Measurements from ENCODE around the gene MESP2. TPM values are rescaled to one million over a fixed set of nuclear protein-coding genes. Genes with fewer than 3 reads are reported as not detected.
"Not testable (repeated sequence)": the region's sequence is repeated elsewhere in the genome, so short reads cannot be mapped to it uniquely, and the experiment has no call there.

The MESP2 gene
- total RNA-seq, 2 experiments from 2014 or later = not detected

GRCh38 chr15:89785064-89785773, 9.1 kb downstream of the MESP2 start:
- Mint-ChIP-seq H3K9me3 (peaks cover 8% of the 10 kb centered on the region), H3K27ac (no peak overlapping the region), H3K4me3 (no peak overlapping the region), H3K27me3 (peaks cover 20% of the 10 kb centered on the region), H3K4me1 (ENCODE audit: low read depth) (no peaks in the 10 kb centered on the region), H3K36me3 (ENCODE audit: low read depth) (no peaks in the 10 kb centered on the region)
- DNase-seq (no peak), ATAC-seq (ENCODE audit: poor library complexity) (no peak)
- H3K9me3 ChIP-seq (ENCODE audit: control insufficient read depth in 1 of 2, insufficient read depth in 1 of 2, low read length in 2 of 2) = peaks cover 3 to 13% of the 10 kb centered on the region in 2 experiments
- intact Hi-C loops (cut with DNase I, micrococcal nuclease) = no loop called here
- H3K27me3 ChIP-seq (ENCODE audit: control insufficient read depth in 1 of 2, insufficient read depth in 2 of 2, low read length in 2 of 2) = no peaks in the 10 kb centered on the region
- H3K36me3 ChIP-seq (ENCODE audit: insufficient read depth, low read length) = no peaks in the 10 kb centered on the region
- peaks cover 10% of the 10 kb centered on the region for H3K4me1 ChIP-seq (ENCODE audit: insufficient read depth, low read length)
- no peak overlapping the region for H3K4me3 ChIP-seq (ENCODE audit: low read length)
- POLR2A ChIA-PET = no interaction called here
- TF ChIP-seq, protein P1, sequence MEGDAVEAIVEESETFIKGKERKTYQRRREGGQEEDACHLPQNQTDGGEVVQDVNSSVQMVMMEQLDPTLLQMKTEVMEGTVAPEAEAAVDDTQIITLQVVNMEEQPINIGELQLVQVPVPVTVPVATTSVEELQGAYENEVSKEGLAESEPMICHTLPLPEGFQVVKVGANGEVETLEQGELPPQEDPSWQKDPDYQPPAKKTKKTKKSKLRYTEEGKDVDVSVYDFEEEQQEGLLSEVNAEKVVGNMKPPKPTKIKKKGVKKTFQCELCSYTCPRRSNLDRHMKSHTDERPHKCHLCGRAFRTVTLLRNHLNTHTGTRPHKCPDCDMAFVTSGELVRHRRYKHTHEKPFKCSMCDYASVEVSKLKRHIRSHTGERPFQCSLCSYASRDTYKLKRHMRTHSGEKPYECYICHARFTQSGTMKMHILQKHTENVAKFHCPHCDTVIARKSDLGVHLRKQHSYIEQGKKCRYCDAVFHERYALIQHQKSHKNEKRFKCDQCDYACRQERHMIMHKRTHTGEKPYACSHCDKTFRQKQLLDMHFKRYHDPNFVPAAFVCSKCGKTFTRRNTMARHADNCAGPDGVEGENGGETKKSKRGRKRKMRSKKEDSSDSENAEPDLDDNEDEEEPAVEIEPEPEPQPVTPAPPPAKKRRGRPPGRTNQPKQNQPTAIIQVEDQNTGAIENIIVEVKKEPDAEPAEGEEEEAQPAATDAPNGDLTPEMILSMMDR (IDR thresholded peaks at IDR 0.05) = no peak
- CTCF ChIA-PET = no interaction called here
- H3K27ac ChIP-seq (ENCODE audit: low read depth in 1 of 2, low read length in 2 of 2) = no peak overlapping the region

DNA sequence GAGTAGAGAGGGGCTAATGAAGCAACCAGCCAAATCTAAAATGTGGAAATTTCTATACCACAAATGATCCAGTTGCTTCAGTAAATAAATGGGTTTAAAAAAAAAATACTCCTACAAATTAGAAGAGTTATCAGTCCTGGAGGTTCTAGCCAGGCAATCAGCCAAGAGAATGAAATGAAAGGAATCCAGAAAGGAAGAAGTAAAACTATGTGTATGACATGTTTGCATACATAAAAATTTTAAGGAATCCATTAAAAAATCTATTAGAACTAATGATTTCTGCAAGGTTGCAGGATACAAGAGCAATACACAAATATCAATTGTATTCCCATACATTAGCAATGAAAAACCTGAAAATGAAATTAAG, 9.6 kb downstream of the MESP2 start:
- H3K27ac ChIP-seq (ENCODE audit: low read depth in 1 of 2, low read length in 2 of 2) = no peak overlapping the region
- Mint-ChIP-seq H3K4me3 (no peak overlapping the region), H3K36me3 (ENCODE audit: low read depth) (no peaks in the 10 kb centered on the region), H3K27ac (no peak overlapping the region), H3K27me3 (peaks cover 15% of the 10 kb centered on the region), H3K9me3 (peaks cover 8% of the 10 kb centered on the region), H3K4me1 (ENCODE audit: low read depth) (no peaks in the 10 kb centered on the region)
- no peaks in the 10 kb centered on the region for H3K27me3 ChIP-seq (ENCODE audit: control insufficient read depth in 1 of 2, insufficient read depth in 2 of 2, low read length in 2 of 2)
- H3K9me3 ChIP-seq (ENCODE audit: control insufficient read depth in 1 of 2, insufficient read depth in 1 of 2, low read length in 2 of 2) = peaks cover 3 to 13% of the 10 kb centered on the region in 2 experiments
- POLR2A ChIA-PET = no interaction called here
- H3K36me3 ChIP-seq (ENCODE audit: insufficient read depth, low read length) = no peaks in the 10 kb centered on the region
- CTCF ChIA-PET = no interaction called here
- intact Hi-C loops (cut with DNase I, micrococcal nuclease) = no loop called here
- TF ChIP-seq, protein P1 (IDR thresholded peaks at IDR 0.05) = no peak
- H3K4me1 ChIP-seq (ENCODE audit: insufficient read depth, low read length) = peaks cover 5% of the 10 kb centered on the region
- ATAC-seq (ENCODE audit: poor library complexity) (no peak), DNase-seq (no peak)
- no peak overlapping the region for H3K4me3 ChIP-seq (ENCODE audit: low read length)

DNA sequence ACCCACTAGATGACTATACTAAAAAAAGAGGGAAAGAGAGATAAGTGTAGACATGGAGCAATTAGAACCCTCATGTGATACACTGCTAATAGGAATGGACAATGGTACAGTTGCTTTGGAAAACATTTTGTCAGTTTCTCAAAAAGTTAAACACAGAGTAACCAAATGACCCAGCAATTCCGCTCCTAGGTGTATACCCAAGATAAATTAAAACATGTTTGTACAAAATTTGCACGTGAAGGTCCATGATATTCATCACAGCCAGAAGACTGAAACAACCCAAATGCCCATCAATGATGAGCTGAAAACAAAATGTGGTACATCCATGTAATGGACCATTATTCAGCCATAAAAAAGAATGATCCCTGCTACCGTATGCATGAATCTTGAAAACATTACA, 11.8 kb downstream of the MESP2 start:
- peaks cover 8% of the 10 kb centered on the region for H3K9me3 Mint-ChIP-seq
- H3K36me3 Mint-ChIP-seq (ENCODE audit: low read depth) = no peaks in the 10 kb centered on the region
- H3K4me3 ChIP-seq (ENCODE audit: low read length) = no peak overlapping the region
- intact Hi-C loops (cut with DNase I, micrococcal nuclease) = no loop called here
- no peak overlapping the region for H3K4me3 Mint-ChIP-seq
- no peaks in the 10 kb centered on the region for H3K27me3 ChIP-seq (ENCODE audit: control insufficient read depth in 1 of 2, insufficient read depth in 2 of 2, low read length in 2 of 2)
- H3K9me3 ChIP-seq (ENCODE audit: control insufficient read depth in 1 of 2, insufficient read depth in 1 of 2, low read length in 2 of 2) = peaks cover 3 to 13% of the 10 kb centered on the region in 2 experiments
- H3K27ac Mint-ChIP-seq = no peak overlapping the region
- H3K36me3 ChIP-seq (ENCODE audit: insufficient read depth, low read length) = no peaks in the 10 kb centered on the region
- CTCF ChIA-PET = no interaction called here
- peaks cover 8% of the 10 kb centered on the region for H3K27me3 Mint-ChIP-seq
- TF ChIP-seq, protein P1 (IDR thresholded peaks at IDR 0.05) = no peak
- DNase-seq (no peak), ATAC-seq (ENCODE audit: poor library complexity) (no peak)
- POLR2A ChIA-PET = no interaction called here
- H3K4me1 ChIP-seq (ENCODE audit: insufficient read depth, low read length) = no peaks in the 10 kb centered on the region
- H3K27ac ChIP-seq (ENCODE audit: low read depth in 1 of 2, low read length in 2 of 2) = no peak overlapping the region
- no peaks in the 10 kb centered on the region for H3K4me1 Mint-ChIP-seq (ENCODE audit: low read depth)

DNA sequence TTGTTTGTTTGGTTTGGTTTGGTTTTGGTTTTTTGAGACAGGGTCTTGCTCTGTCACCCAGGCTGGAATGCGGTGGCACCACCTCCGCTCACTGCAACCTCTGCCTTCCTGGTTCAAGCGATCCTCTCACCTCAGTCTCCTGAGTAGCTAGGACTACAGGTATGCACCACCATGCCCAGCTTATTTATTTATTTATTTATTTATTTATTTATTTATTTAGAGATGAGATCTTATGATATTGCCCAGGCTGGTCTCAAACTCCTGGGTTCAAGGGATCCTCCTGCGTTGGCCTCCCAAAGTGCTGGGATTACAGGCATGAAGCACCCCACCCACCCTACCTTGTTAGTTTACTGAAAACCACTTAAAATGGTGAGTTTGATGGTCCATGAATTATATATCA, 12.5 kb downstream of the MESP2 start:
- H3K4me1 ChIP-seq (ENCODE audit: insufficient read depth, low read length); H3K4me3 Mint-ChIP-seq; H3K4me1 Mint-ChIP-seq (ENCODE audit: low read depth); CTCF ChIA-PET; ATAC-seq (ENCODE audit: poor library complexity); POLR2A ChIA-PET; H3K27ac ChIP-seq (ENCODE audit: low read depth in 1 of 2, low read length in 2 of 2); H3K36me3 Mint-ChIP-seq (ENCODE audit: low read depth); H3K36me3 ChIP-seq (ENCODE audit: insufficient read depth, low read length); H3K27ac Mint-ChIP-seq; DNase-seq; H3K4me3 ChIP-seq (ENCODE audit: low read length); H3K9me3 Mint-ChIP-seq; H3K27me3 ChIP-seq (ENCODE audit: control insufficient read depth in 1 of 2, insufficient read depth in 2 of 2, low read length in 2 of 2); intact Hi-C loops (cut with DNase I, micrococcal nuclease); H3K27me3 Mint-ChIP-seq: not testable (repeated sequence)
- H3K9me3 ChIP-seq (ENCODE audit: control insufficient read depth in 1 of 2, insufficient read depth in 1 of 2, low read length in 2 of 2) = peaks cover 3 to 13% of the 10 kb centered on the region in 2 experiments
